OCI-LY7 (cell line): ENCODE results near the gene SLC12A3. TPM values are rescaled to one million over a fixed set of nuclear protein-coding genes. Genes with fewer than 3 reads are reported as not detected.

Experiments
- Bru-seq: library from RNA; stranded (reverse); fragments of 400-500 nt; gene quantifications from one replicate; lab custom pipeline; 2021; lab: Mats Ljungman, UMichigan
- BruChase-seq, 2 experiments: library from RNA; stranded (reverse); fragments of 400-500 nt; gene quantifications; one replicate each; lab custom pipeline; 2021; lab: Mats Ljungman, UMichigan
- BruUV-seq: library from RNA; stranded (reverse); fragments of 400-500 nt; replicated peaks from 2 replicates; lab custom pipeline; 2021; lab: Mats Ljungman, UMichigan
- CTCF ChIA-PET: fragments of 300-600 bp; sonication (Branson Sonifier 250); formaldehyde crosslinking; loops from one replicate; lab custom pipeline; 2022; ENCODE audit warnings: antibody characterized with exemption; ENCODE audit not compliant: unreplicated experiment; lab: Charles Lee
- POLR2A ChIA-PET: fragments of 300-600 bp; sonication (Branson Sonifier 250); formaldehyde crosslinking; loops from one replicate; lab custom pipeline; 2022; ENCODE audit warnings: antibody characterized with exemption; lab: Charles Lee
- DNase-seq: peaks from one replicate; pipeline ENCODE4 v3.0.0-alpha.2; 2015; ENCODE audit warnings: low spot score
- H2AFZ ChIP-seq: fragments of 200-600 bp; sonication (generic), shearing (Covaris generic); 2 replicates; pipeline ENCODE4 v1.6.1; 2014; ENCODE audit warnings: mild to moderate bottlenecking, antibody characterized with exemption, low read length, moderate library complexity
- H3K27ac ChIP-seq: fragments of 200-600 bp; sonication (generic); 2 replicates; pipeline ENCODE4 v1.5.1; 2014; ENCODE audit warnings: mixed run types, low read depth, mild to moderate bottlenecking, moderate library complexity, low read length, inconsistent platforms; ENCODE audit not compliant: poor library complexity, severe bottlenecking
- H3K36me3 ChIP-seq: fragments of 200-600 bp; sonication (generic); 2 replicates; pipeline ENCODE4 v1.6.1; 2014; ENCODE audit warnings: mild to moderate bottlenecking, antibody characterized with exemption, low read length, moderate library complexity, mixed read lengths; ENCODE audit not compliant: insufficient read depth
- H3K4me1 ChIP-seq: fragments of 200-600 bp; sonication (generic); 2 replicates; pipeline ENCODE4 v1.5.1; 2014; ENCODE audit warnings: mild to moderate bottlenecking, low read length; ENCODE audit not compliant: insufficient read depth, poor library complexity, severe bottlenecking
- H3K4me2 ChIP-seq: fragments of 200-600 bp; sonication (generic); 2 replicates; pipeline ENCODE4 v1.6.1; 2014; ENCODE audit warnings: mild to moderate bottlenecking, low read length
- H3K4me3 ChIP-seq: fragments of 200-600 bp; sonication (generic); 2 replicates; pipeline ENCODE4 v1.5.1; 2014; ENCODE audit warnings: mild to moderate bottlenecking, low read depth, low read length; ENCODE audit not compliant: poor library complexity, severe bottlenecking
- H3K79me2 ChIP-seq: fragments of 200-600 bp; sonication (generic); 2 replicates; pipeline ENCODE4 v1.6.1; 2016; ENCODE audit warnings: low read depth, mild to moderate bottlenecking, low read length, moderate library complexity, mixed read lengths; ENCODE audit not compliant: insufficient read depth
- H3K9me2 ChIP-seq: fragments of 200-600 bp; sonication (generic); 2 replicates; pipeline ENCODE4 v1.6.1; 2016; ENCODE audit warnings: mild to moderate bottlenecking, low read length, mixed read lengths; ENCODE audit not compliant: insufficient read depth
- H3K9me3 ChIP-seq: fragments of 200-600 bp; sonication (generic); 2 replicates; pipeline ENCODE4 v1.6.1; 2014; ENCODE audit warnings: mild to moderate bottlenecking, mixed run types, low read length, mixed read lengths
- H4K20me1 ChIP-seq: fragments of 200-600 bp; sonication (generic); 2 replicates; pipeline ENCODE4 v1.6.1; 2014; ENCODE audit warnings: mild to moderate bottlenecking, antibody characterized with exemption, low read length, moderate library complexity, mixed read lengths; ENCODE audit not compliant: insufficient read depth
- CTCF ChIP-seq: fragments of 200-600 bp; sonication (generic); conservative IDR thresholded peaks from 2 replicates; pipeline ENCODE4 v1.5.1; 2014; ENCODE audit warnings: mild to moderate bottlenecking, antibody characterized with exemption, low read length, moderate library complexity, mixed read lengths
- EZH2phosphoT487 ChIP-seq: fragments of 200-600 bp; sonication (generic); IDR thresholded peaks from 2 replicates; pipeline ENCODE4 v1.6.1; 2018; ENCODE audit warnings: low read depth, borderline replicate concordance, mild to moderate bottlenecking, mixed run types, antibody characterized with exemption, low read length, moderate library complexity, mixed read lengths
- intact Hi-C: fragments of 100-400 bp; cut with micrococcal nuclease; formaldehyde crosslinking; loops from one replicate; pipeline ENCODE4 v1.10.0; 2022; ENCODE audit not compliant: unreplicated experiment
- long read RNA-seq: library from polyadenylated mRNA; stranded (forward); transcript quantifications from one replicate; pipeline ENCODE4 v2.0.0, GENCODE V29; 2022
- total RNA-seq, 2 experiments: library from RNA; depleted of rRNA in 1 of 2; stranded (reverse); fragments of >200 nt in 1 of 2; shearing (Covaris generic) in 1 of 2; gene quantifications; 2 replicates each; pipeline ENCODE4 v1.2.3, GENCODE V29; 2014 to 2022

SLC12A3 gene
- total RNA-seq (2014; rRNA removed; shearing (Covaris generic)) (0.25 and 1.6 TPM in 2 replicates), total RNA-seq (2022) (0.63 and 0.88 TPM in 2 replicates), Bru-seq, nascent RNA (percentile 25 among the genes with signal in this experiment), BruChase-seq, experiment 1, labeled RNA remaining after a 6-hour chase (percentile 19 among the genes with signal in this experiment), BruChase-seq, experiment 2, labeled RNA remaining after a 2-hour chase (percentile 24 among the genes with signal in this experiment)
- long read RNA-seq, partial matches to known transcripts, result 0 of 1 reads
- long read RNA-seq, other reads (novel, unspliced or antisense), result 1 of 1 reads

- Histone ChIP-seq H3K4me3 (no peak within 1 kb of the TSS), H3K27ac (no peak within 1 kb of the TSS), H3K4me1 (peaks cover 56% of the 10 kb centered on the region), H3K9me3 (no peaks in the 10 kb centered on the region), H3K9me2 (no peaks in the 10 kb centered on the region), H4K20me1 (no peaks in the 10 kb centered on the region), H3K4me2 (no peak within 1 kb of the TSS), H3K36me3 (no peaks in the 10 kb centered on the region), H3K79me2 (no peaks in the 10 kb centered on the region), H2AFZ (no peak within 1 kb of the TSS)
- BruUV-seq, result no TSS peak
- CTCF ChIA-PET, result interaction anchor here (0.6 kb wide), 1 partner anchor 56 kb away, joined by 3 read pairs; no protein-coding TSS in a partner anchor
- TF ChIP-seq EZH2phosphoT487, result no peak
- TF ChIP-seq CTCF, result no peak
- DNase-seq, result no peak
- POLR2A ChIA-PET, result interaction anchor here (0.6 kb wide), 2 partner anchors 53 to 74 kb away, joined by 3 to 4 read pairs; no protein-coding TSS in a partner anchor
- intact Hi-C loops, result loop anchor here (5.0 kb wide), 1 partner anchor 177 kb away; no protein-coding TSS in a partner anchor
Observed at GRCh38 chr16:56864960-56865359, at the start of gene SLC12A3. Gene SLC12A3 (plus strand): TSS chr16:56865207. CDS start chr16:56865236, 29 bp downstream.

- H3K36me3 ChIP-seq, result peaks cover 31% of the 10 kb centered on the region
- no peaks in the 10 kb centered on the region for H3K9me2 ChIP-seq
- no peaks in the 10 kb centered on the region for H4K20me1 ChIP-seq
- TF ChIP-seq EZH2phosphoT487 (no peak), CTCF (no peak)
- no peak overlapping the region for H3K4me3 ChIP-seq
- H3K4me2 ChIP-seq, result no peak overlapping the region
- no peaks in the 10 kb centered on the region for H3K4me1 ChIP-seq
- intact Hi-C loops, result no loop called here
- no peaks in the 10 kb centered on the region for H3K9me3 ChIP-seq
- CTCF ChIA-PET, result interaction anchor here (0.6 kb wide), 1 partner anchor 9 kb away, joined by 3 read pairs; no protein-coding TSS in a partner anchor
- H3K27ac ChIP-seq, result no peak overlapping the region
- POLR2A ChIA-PET, result interaction anchor here (0.6 to 1.0 kb wide), 2 partner anchors 31 to 337 kb away, joined by 3 read pairs; no protein-coding TSS in a partner anchor
- no peak overlapping the region for H2AFZ ChIP-seq
- no peaks in the 10 kb centered on the region for H3K79me2 ChIP-seq
- no TSS peak for BruUV-seq
- DNase-seq, result no peak
Observed at GRCh38 chr16:56815721-56816120, 49.3 kb upstream of the SLC12A3 start.

- intact Hi-C loops, result no loop called here
- no peak for DNase-seq
Observed at GRCh38 chr16:56817056-56817455, 48.0 kb upstream of the SLC12A3 start.

More at GRCh38 chr16:56817056-56817455, 48.0 kb upstream of the SLC12A3 start:
- Histone ChIP-seq H4K20me1 (no peaks in the 10 kb centered on the region), H2AFZ (no peak overlapping the region), H3K4me3 (no peak overlapping the region), H3K27ac (no peak overlapping the region), H3K4me2 (no peak overlapping the region), H3K9me3 (no peaks in the 10 kb centered on the region), H3K79me2 (no peaks in the 10 kb centered on the region), H3K36me3 (peaks cover 44% of the 10 kb centered on the region), H3K9me2 (no peaks in the 10 kb centered on the region), H3K4me1 (no peaks in the 10 kb centered on the region)
- TF ChIP-seq EZH2phosphoT487, result no peak
- TF ChIP-seq CTCF, result no peak
- BruUV-seq, result no TSS peak
- POLR2A ChIA-PET, result interaction anchor here (0.6 to 1.6 kb wide), 6 partner anchors 7 to 1263 kb away, joined by 3 to 9 read pairs (median 6); no protein-coding TSS in a partner anchor
- CTCF ChIA-PET, result interaction anchor here (1.7 kb wide), 1 partner anchor 13 kb away, joined by 4 read pairs; no protein-coding TSS in a partner anchor
